ENCODE results near the gene CCDC154.

DNA sequence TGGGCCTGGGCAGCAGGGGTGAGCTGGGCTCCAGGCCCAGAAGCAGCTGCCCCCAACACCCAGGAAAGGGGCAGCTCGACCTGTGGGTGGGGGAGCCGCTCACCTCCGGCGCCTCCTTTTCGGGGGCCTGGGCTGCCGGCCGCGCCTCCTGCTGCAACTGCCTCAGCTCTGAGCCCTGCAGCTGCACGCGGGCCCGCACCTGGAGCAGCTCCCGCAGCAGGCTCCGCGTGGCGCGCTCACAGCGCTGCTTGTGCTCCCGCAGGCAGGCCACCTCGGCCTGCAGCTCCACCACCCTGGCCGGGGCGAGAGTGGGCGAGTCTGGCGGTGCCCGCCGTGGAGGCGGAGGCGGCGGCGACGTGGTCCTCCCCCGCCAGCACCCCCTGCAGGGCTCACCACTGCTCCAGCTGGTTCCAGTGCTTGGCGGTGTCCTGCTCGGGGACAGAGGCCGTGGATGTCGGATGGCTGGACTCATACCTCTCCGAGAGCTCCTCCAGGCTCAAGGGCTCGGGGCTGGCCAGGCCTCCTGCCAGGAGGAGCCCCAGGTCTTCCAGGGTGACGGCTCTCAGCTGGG lies 868 bp downstream of the CCDC154 start:
- TF ChIP-seq CTCF (optimal IDR thresholded peaks at IDR 0.05 in 1 of 3, IDR thresholded peaks at IDR 0.05 in 1 of 3, conservative IDR thresholded peaks at IDR 0.05 in 1 of 3; ENCODE audit: extremely low read depth in 1 of 3, insufficient read depth in 2 of 3, low read length in 3 of 3) (no peak), EZH2 (IDR thresholded peaks at IDR 0.05; ENCODE audit: low read length) (no peak)
